Measurements from ENCODE around the gene ACE.
"Not testable (repeated sequence)": the region's sequence is repeated elsewhere in the genome, so short reads cannot be mapped to it uniquely, and the experiment has no call there.

ACE gene

GRCh38 chr17:63445065-63445464, 31.8 kb upstream of the ACE start:
- no peak for DNase-seq

- DNase-seq = peak; percentile 82
These were observed 31.3 kb upstream of the ACE start for GRCh38 chr17:63445571-63445953.

DNA sequence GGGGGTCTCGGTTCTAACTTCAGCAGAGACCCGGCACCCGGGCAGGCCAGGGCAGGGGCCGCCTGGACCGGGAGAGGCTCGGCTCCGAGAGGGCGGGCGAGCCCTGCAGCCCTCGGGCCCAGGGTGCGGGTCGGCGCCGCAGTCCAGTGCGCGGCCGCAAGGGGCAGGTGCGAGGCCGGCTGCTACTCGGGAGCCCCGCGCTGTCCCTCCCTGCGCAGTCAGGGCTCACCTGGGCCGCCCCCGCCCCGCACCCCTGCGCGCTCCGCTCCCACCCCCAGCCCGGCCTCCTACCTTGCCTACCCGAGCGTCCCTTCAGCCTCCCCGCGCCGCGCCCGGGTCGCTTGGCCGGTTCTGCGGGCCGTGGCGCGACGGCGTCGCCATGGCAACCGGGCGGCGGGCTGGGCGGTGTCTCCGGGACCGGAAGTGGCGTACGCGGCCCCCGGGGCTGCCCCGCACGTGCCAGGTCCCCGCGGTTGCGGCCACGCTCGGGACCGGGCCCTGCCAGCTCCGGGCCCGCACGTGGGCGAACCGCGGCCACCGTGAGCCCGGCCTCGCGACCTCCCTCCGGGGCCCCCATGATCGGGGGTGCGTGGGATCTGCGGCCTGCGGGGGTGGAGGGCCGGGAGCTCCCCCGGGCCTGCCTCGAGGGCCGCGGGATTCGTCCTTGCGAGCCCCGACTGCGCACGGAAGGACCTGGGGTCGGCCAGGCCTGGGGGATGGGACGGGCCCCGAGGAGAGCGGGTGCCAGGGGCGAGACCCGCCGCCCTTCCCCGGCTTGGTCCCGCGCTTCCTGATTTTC, 30.7 kb upstream of the ACE start, which contains the start of gene CYB561:
Gene CYB561 (minus strand): TSS at position 353 of the 799 bp plus-strand sequence. CDS start 8,759 bp downstream, outside the sequence.
- peak; percentile 83 for DNase-seq

GRCh38 chr17:63446753-63447470, 29.9 kb upstream of the ACE start:
- peak; percentile 40 for DNase-seq

- DNase-seq = no peak
These were observed 29.3 kb upstream of the ACE start for GRCh38 chr17:63447471-63448009.

DNA sequence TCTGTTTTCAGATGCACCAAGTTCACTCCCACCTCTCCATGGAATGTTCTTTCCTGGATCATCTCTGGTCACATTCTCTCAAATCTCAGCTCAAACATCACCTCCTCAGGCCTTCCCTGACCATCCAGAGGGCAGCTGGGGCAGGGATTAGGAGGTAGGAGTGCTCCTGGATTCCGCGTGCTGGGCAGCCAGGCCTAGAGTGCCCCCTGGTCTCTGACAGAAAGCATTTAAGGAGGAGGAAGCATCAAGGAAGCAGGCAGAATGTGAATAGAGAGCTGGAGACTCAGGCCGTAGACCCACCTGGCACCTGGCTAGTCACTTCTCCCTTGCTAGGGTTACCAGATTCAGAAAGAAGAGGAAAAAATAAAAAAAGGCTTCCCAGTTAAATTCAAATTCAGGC, 28.2 kb upstream of the ACE start:
- no peak for DNase-seq

DNA sequence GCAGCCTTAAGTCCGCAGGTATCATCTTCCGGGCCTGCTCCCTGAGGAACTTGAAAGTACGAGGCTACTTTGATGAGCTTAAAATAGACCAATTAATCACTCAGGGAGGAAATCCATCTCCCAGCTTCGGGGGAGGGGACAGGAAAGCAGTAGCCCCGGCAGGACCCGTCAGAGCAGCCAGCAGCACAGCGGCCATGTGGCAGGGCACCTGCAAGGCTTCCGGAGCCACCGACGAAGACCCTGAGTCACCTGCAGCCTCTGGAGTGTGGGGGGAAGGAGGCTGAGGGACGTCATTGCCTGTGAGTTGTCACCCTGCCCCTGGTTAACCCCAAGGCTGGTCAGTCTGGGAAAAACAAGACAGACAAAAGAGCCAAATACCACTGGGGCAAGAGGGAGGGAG, 26.3 kb upstream of the ACE start:
- no peak for DNase-seq

GRCh38 chr17:63451150-63451549, 25.7 kb upstream of the ACE start:
- no peak for DNase-seq

- DNase-seq = no peak
These were observed 24.6 kb upstream of the ACE start for GRCh38 chr17:63452046-63452961.

DNA sequence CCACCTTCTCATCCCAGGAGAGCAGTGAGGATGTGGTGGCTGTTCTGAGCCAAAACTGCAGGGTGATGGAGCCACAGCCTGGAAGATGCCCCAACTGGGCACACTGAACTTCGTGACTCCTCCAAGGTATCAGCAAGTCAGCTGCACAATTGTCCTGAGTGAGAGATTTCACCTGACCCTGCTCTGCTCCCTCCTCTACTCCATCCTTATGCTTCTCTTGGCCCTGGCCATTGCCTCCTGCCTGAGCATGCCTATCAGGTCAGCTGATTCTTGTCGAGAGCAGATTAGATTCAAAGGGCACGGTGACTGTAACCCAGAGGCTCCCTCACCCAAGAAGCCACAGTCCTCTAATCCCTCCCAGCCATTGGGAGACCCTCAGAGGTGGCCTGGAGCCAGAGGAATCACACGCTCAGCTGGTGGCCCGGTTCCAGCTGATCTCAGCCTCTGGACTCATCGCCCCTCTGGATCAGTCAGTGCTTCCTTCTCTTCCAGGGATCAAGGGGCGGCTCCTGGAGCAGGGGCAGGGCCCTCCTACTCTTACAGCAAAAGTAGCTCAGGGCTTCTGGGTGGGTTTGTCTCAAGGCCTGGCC, 23.8 kb upstream of the ACE start:
- DNase-seq = no peak

DNA sequence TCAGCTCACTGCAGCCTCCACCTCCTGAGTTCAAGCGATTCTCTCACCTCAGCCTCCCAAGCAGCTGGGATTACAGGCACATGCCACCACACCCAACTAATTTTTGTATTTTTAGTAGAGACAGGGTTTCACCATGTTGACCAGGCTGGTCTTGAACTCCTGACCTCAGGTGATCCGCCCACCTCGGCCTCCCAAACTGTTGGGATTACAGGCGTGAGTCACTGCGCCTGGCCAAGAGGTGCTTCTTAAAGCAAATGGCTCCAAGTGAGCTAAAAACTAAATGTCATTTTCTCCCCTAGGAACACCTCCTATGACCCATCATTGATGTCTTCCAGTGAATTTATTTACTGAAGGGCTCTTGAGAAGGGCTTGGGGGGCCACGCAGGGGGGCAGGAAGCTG, 22.5 kb upstream of the ACE start:
- not testable (repeated sequence) for DNase-seq

DNA sequence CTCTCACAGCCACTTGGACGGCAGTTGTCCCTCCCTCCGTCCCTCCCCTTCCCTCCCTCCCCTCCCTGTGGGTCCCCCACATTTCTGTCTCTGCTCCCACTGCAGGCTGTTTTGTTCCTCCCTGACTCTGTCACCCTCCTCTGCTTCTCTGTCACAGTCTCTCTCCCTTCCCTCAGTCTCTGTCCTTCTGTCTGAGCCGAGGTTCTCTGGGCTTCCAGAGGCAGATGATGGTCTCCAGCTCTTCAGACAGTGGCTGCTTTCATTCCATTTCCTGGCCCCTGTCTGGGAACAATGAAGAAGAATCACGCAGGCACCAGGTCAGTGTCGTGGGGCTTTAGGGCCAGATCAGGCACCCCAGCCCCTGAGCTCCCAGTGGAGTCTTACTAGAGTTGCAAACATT, 21.9 kb upstream of the ACE start:
- no peak for DNase-seq

- no peak for DNase-seq
These were observed 21.4 kb upstream of the ACE start for GRCh38 chr17:63455417-63455816.

DNA sequence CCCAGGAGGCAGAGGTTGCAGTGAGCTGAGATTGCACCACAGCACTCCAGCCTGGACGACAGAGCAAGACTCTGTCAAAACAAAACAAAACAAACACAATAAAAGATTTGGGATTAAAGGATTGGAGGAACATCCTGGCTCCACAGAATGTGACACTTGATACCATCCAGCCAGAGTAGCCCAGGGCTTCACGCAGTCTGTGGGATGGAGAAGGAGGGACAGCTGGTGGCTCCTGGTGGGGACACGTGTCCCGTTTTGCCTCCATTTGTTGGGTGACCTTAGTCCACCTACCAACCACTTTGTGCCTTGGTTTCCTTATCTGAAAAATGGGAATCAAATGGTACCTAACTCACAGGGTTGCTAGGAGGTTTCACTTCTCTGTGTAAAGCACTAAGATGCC, 18.4 kb upstream of the ACE start:
- no peak for DNase-seq

DNA sequence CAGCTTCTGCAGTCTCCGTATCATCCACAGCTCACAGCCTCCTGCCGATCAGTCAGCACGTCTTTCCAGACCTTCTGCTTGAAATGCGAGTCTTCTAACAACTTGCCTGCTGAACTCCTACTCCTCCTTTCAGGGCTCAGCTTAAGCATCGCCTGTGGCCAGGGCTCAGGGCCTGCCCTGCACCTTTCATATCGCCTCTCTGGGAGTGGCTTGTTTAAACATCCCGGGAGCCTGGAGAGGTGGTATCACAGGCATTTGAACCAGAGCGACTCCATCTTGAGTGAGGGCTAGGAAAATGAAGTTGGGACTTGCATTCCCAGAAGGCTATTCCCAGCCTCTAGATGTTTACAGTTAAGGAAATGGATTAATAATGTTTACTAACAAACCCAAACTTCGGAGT, 16.8 kb upstream of the ACE start:
- DNase-seq = no peak

- no peak for DNase-seq
These were observed 13.1 kb upstream of the ACE start for GRCh38 chr17:63463771-63464170.

GRCh38 chr17:63464691-63465236, 12.1 kb upstream of the ACE start:
- no peak for DNase-seq

GRCh38 chr17:63468099-63468498, 8.8 kb upstream of the ACE start:
- DNase-seq = not testable (repeated sequence)

DNA sequence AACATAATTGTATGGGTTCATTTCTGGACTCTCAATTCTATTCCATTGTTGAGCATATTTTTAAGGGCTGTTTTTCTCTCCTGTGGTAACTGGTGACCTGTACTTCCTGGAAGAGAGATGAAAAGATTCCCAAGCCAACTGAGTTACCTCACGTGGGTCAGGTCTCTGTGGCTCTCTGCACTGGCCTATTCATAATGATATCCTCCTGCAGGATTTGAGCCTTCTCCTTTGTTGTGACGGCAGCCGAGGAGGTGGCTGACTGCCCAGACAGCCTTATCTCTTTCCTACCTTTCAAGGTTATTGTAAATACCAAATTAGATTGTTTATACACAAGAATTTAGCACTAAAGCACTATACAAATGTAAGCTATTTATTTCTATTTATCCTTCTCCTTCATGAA, 2.7 kb upstream of the ACE start:
- DNase-seq = no peak

- no peak for DNase-seq
These were observed 2.0 kb upstream of the ACE start for GRCh38 chr17:63474586-63475460.
